GM10248 (cell line): ENCODE results near the gene NUP93.

ENCODE experiments used
- CTCF ChIA-PET: fragments of 300-600 bp; sonication (Branson Sonifier 250); formaldehyde crosslinking; extraction: SDS; loops from one replicate; lab custom pipeline; 2021; ENCODE audit warnings: antibody characterized with exemption; lab: Yijun Ruan, JAX
- POLR2A ChIA-PET: fragments of 350-650 bp; sonication (Branson Sonifier 250); formaldehyde crosslinking; extraction: SDS; loops from one replicate; lab custom pipeline; 2020; ENCODE audit warnings: antibody characterized with exemption; lab: Yijun Ruan, JAX
- DNase-seq: peaks from one replicate; pipeline ENCODE4 v3.0.0; 2012; ENCODE audit errors: extremely low spot score
- TF ChIP-seq, protein P1 (sequence below): IDR thresholded peaks from 2 replicates; pipeline ENCODE4 v1.5.1; 2012; ENCODE audit warnings: mild to moderate bottlenecking, low read depth; ENCODE audit errors: extremely low read depth, missing control alignments, control extremely low read depth

The NUP93 gene

GRCh38 chr16:56684926-56685590, 44.9 kb upstream of the NUP93 start:
- DNase-seq = no peak
- CTCF ChIA-PET = no interaction called here
- POLR2A ChIA-PET = no interaction called here
- TF ChIP-seq, protein P1, sequence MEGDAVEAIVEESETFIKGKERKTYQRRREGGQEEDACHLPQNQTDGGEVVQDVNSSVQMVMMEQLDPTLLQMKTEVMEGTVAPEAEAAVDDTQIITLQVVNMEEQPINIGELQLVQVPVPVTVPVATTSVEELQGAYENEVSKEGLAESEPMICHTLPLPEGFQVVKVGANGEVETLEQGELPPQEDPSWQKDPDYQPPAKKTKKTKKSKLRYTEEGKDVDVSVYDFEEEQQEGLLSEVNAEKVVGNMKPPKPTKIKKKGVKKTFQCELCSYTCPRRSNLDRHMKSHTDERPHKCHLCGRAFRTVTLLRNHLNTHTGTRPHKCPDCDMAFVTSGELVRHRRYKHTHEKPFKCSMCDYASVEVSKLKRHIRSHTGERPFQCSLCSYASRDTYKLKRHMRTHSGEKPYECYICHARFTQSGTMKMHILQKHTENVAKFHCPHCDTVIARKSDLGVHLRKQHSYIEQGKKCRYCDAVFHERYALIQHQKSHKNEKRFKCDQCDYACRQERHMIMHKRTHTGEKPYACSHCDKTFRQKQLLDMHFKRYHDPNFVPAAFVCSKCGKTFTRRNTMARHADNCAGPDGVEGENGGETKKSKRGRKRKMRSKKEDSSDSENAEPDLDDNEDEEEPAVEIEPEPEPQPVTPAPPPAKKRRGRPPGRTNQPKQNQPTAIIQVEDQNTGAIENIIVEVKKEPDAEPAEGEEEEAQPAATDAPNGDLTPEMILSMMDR = no peak

DNA sequence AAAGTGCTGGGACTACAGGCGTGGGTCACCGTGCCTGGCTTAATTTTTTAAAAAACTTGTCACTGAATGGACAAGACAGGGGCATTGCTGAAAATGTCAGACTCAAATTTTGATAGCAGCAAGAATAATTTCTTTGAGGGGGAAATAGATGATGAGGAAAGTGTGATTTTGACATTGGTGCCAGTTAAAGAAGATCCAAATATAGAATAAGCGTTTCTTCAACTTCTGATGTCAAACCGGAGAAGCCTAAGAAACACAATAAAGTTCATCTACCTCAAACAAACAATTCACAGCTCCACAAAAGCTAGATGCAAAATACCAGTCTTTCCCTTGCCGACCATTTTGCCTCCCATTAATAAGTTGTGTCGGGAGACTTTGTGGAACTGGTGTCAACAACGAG, 43.2 kb upstream of the NUP93 start:
- TF ChIP-seq, protein P1 = no peak
- no peak for DNase-seq
- ChIA-PET CTCF (no interaction called here), POLR2A (no interaction called here)

- TF ChIP-seq, protein P1 = no peak
- no peak for DNase-seq
- ChIA-PET CTCF (interaction anchor here (1.1 to 3.0 kb wide), 3 partner anchors 9 to 15 kb away, joined by 3 to 16 read pairs (median 7); no protein-coding TSS in a partner anchor), POLR2A (no interaction called here)
Measured at GRCh38 chr16:56688762-56689161, 41.2 kb upstream of the NUP93 start.

- no peak for DNase-seq
- ChIA-PET CTCF (interaction anchor here (1.1 to 3.0 kb wide), 3 partner anchors 9 to 16 kb away, joined by 3 to 16 read pairs (median 7); no protein-coding TSS in a partner anchor), POLR2A (no interaction called here)
- TF ChIP-seq, protein P1 = no peak
Measured at GRCh38 chr16:56689171-56689570, 40.8 kb upstream of the NUP93 start.

DNA sequence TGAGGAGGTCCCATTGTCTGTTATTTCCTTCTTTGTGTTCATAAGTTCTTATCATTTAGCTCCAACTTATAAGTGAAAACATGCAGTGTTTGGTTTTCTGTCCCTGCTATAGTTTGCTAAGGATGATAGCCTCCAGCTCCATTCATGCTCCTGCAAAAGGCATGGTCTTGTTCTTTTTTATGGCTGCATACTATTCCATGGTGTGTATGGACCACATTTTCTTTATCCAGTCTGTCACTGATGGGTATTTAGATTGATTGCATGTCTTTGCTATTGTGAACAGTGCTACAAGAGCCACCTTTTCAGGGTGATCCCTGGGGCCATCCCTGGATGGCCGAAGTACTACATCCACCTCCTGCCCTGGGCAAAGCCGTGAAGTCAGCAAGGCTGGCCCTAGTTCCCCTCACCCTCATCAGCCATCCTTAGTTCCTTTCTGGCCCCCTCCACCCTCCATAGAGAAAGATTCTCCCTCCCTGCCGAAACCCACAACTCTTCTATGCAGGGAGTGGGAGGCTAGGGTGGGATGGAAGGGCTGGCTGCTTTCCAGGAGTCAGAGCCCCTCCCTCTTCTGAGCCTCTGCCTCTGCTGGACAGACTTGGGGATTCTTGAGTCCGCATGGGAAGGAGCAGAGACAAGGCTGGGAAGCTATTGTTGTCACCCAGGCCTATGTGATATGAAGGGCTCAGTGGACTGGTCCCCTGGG, 39.4 kb upstream of the NUP93 start:
- ChIA-PET POLR2A (no interaction called here), CTCF (interaction anchor here (2.2 to 3.0 kb wide), 2 partner anchors 11 to 17 kb away, joined by 7 to 16 read pairs; no protein-coding TSS in a partner anchor)
- DNase-seq = no peak
- TF ChIP-seq, protein P1 = no peak

DNA sequence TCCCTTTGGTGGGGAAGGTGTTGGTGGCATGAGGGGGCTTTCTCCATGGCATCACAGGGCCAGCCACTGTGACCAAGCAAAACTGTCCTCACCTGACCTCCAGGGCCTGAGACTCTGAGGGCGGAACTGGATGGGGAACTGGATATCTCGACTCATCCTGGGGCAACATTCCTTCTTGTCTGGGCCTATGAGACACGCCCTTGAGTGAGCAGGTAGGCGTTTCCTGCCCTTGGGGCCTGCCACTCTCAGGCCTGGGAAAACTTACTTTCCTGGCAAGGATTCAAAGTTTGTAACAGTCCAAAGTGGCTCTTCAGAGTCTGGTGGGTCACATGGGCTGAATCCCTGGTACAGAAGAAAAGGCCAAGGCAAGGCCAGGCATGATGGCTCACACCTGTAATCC, 38.0 kb upstream of the NUP93 start:
- ChIA-PET CTCF (no interaction called here), POLR2A (no interaction called here)
- no peak for DNase-seq
- TF ChIP-seq, protein P1 = no peak
